Skin of body (tissue), 2 donors: ENCODE measurements around the gene MGAT2. TPM values are rescaled to one million over a fixed set of nuclear protein-coding genes. Genes with fewer than 3 reads are reported as not detected.
"Not testable (repeated sequence)": the region's sequence is repeated elsewhere in the genome, so short reads cannot be mapped to it uniquely, and the experiment has no call there.

ENCODE experiments used
- DNase-seq: peaks from one replicate; lab custom pipeline; 2025; lab: John Stamatoyannopoulos, UW
- total RNA-seq: library from RNA; depleted of rRNA; stranded (reverse); fragments of >200 nt; gene quantifications from one replicate; pipeline ENCODE4 v1.2.3, GENCODE V29; 2014

The MGAT2 gene
- total RNA-seq, result 25.2 TPM

DNA sequence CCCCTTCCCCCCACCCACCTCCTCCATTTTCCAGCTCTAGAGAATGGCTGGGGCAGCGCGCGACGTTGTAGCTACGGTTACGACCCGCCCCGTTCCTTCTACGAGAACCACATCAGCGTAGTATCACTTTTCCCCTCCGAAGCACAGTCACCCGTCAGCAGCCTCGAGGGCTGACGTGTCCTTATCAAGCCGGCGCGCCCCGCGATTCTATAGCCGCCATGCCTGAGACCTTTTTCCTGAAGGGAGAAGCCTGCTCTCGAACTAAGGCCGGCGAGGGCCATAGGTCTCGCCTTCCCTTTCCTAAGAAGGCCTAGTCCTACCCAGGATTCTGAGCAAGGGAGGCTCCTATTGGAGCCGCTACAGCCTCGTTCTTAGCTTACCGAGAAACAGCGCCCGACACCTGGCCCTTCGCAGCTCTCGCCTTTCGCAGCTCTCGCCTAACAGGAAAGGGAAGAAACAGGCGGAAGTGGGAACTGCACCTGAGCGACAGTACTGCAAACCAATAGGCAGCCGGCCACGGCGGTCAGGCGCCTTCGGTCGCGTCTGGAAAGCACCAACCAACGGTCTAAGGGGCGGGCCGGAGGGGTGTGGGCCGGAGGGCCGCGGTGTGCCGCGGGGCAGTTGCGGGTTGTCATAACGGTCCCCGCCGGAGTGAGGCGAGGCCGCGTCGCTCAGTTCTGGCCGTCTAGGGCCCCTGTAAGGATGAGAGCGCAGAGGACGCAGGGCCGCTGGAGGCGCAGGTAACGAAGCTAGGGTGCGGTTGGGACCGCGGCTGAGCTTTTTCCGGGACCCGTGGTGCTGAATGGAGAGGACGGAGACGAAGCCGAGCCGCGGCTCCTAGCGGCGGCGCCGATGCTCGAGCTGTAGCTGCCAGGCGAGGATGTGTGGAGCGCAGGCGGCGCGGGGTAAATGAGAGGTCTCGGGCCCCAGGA, at the start of gene MGAT2, which contains the start of gene RPL36AL:
TSS of gene MGAT2 (plus strand) at position 618 of the 932 bp plus-strand sequence. CDS start 470 bp downstream, outside the sequence.
TSS of gene RPL36AL (minus strand) at position 445 of the 932 bp plus-strand sequence. CDS start 1,522 bp downstream, outside the sequence.
- DNase-seq, result peak; percentile 96

DNA sequence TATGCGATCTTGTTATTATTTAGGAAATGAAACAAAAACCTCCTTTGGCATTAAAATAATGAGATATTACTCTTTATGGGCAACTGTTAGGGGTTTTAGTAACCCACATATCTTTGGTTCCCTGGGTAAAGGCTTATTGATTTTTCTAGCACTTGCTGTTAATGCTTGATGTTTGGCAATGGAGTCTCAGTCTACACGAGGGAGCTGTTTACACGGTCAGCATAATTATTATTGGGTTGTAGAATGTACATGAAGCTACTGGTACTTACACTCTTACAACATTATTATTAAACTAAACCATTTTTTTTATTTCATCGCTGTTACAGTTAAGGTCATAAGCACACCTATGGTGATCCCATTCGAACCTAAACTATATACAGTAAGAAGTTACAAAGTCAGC, 46.6 kb upstream of the MGAT2 start:
- DNase-seq, result no peak

DNA sequence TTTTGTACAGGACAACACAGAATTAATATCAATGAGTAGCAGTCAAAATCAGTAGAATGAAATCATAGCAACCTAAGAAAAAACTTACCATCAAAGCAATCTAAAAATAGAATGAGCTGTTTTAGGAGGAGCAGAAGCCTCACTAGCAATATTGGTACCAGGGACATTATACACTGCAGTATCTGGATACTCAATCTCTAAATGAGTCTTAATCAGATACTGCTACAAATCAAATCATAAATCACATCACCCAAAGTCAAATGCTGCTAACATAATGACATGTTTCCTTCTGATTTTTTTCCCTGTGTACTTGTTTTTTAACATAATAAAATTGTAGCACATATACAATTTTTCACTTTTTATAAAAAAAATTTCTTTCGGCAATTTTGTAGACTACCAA, 42.5 kb upstream of the MGAT2 start:
- DNase-seq, result no peak

- DNase-seq, result no peak
Observed at GRCh38 chr14:49579841-49580240, 40.8 kb upstream of the MGAT2 start.

GRCh38 chr14:49581209-49582112, 39.1 kb upstream of the MGAT2 start:
- no peak for DNase-seq

GRCh38 chr14:49582113-49582977, 38.3 kb upstream of the MGAT2 start:
- no peak for DNase-seq

DNA sequence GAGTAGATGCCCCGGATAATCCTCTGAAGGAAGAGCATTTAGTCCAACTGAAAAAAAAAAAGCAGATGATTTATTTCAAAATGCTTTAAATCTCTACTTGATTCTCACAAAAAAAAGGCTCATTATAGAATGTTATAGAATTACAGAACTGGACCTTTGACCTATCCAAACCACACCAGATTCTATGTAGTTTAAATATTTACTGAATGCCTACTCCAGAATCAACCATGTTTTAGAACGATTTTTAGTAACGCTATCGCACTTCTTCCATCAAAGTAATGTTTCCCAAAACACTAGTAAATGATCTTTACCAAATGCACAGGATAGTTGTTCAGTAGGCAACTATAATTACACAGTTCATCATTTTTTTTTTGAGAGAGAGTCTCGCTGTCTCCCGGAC, 37.0 kb upstream of the MGAT2 start:
- no peak for DNase-seq

- no peak for DNase-seq
Observed at GRCh38 chr14:49584058-49584457, 36.5 kb upstream of the MGAT2 start.

GRCh38 chr14:49584981-49585640, 35.5 kb upstream of the MGAT2 start:
- DNase-seq, result not testable (repeated sequence)

DNA sequence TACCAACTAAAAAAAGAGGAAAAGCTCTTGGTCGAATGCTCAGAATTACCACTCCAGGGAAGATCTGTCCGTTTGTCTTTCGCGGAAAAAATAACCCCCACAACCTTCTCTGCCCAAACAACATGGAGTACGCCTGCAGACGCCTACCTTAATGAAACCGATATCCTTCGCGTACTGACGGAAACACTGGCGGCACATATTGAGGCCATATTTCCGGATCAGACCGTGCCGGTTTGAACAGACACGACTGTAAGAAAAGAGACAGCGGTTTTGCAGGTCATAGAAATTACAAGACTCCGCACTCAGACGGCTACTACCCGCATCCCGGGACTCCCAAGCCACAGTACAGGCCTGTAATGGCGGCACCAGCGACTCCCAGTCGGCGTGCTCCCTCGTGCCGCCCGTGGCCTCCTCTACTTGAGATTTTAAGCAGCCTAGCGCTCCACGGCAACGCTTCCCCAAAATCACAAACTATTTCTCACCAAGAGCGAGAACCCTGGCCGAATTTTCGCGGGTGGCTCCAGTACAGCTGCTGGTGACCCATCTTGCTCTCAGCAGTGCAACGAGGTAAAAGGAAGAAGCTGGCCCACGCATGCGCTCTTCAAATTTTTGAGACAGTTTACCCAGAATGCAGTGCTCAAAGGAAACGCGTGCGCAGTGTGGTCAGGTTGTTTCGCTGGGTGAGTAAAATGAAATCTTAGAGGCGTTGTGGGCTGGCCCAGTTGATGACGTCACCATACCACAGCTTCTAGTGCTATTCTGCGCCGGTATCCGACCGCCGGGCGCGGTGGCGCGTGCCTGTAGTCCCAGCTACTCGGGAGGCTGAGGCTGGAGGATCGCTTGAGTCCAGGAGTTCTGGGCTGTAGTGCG, 34.6 kb upstream of the MGAT2 start, which contains the start of gene RPS29:
TSS of gene RPS29 (minus strand) at position 578 of the 870 bp plus-strand sequence. CDS start at position 544, 34 bp downstream.
- DNase-seq, result peak; percentile 100

GRCh38 chr14:49586673-49587460, 33.7 kb upstream of the MGAT2 start:
- DNase-seq, result peak; percentile 36

GRCh38 chr14:49589387-49589786, 31.2 kb upstream of the MGAT2 start:
- no peak for DNase-seq

GRCh38 chr14:49593016-49593415, 27.6 kb upstream of the MGAT2 start:
- no peak for DNase-seq

GRCh38 chr14:49594347-49595091, 26.1 kb upstream of the MGAT2 start:
- peak; percentile 84 for DNase-seq

- DNase-seq, result no peak
Observed at GRCh38 chr14:49598189-49598484, 22.5 kb upstream of the MGAT2 start.

GRCh38 chr14:49598485-49599300, 21.9 kb upstream of the MGAT2 start, which contains the start of gene LRR1:
LRR1 (plus strand) TSS chr14:49598940; CDS start chr14:49599021, 81 bp downstream.
- DNase-seq, result peak; percentile 74

DNA sequence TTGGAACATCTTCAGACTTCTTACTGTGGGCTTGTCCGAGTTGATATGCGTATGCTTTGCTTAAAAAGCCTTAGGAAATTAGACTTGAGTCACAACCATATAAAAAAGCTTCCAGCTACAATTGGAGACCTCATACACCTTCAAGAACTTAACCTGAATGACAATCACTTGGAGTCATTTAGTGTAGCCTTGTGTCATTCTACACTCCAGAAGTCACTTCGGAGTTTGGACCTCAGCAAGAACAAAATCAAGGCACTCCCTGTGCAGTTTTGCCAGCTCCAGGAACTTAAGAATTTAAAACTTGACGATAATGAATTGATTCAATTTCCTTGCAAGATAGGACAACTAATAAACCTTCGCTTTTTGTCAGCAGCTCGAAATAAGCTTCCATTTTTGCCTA, 13.0 kb upstream of the MGAT2 start:
- no peak for DNase-seq
